Measurements from ENCODE around the gene RPL32. TPM values are rescaled to one million over a fixed set of nuclear protein-coding genes. Genes with fewer than 3 reads are reported as not detected.

Gene RPL32
- total RNA-seq, 1 experiment from 2014 or later, result 794 TPM

GRCh38 chr3:12831301-12831866 is 10.0 kb downstream of the RPL32 start:
- Histone ChIP-seq H3K9me3 (ENCODE audit: control insufficient read depth, insufficient read depth, low read depth, low read length) (no peaks in the 10 kb centered on the region), H3K27me3 (ENCODE audit: control insufficient read depth, insufficient read depth, low read length) (no peaks in the 10 kb centered on the region), H3K4me1 (ENCODE audit: control insufficient read depth, insufficient read depth, low read length) (no peaks in the 10 kb centered on the region), H3K4me3 (ENCODE audit: low read depth in 2 of 2, low read length in 2 of 2) (no peak overlapping the region), H3K36me3 (ENCODE audit: control insufficient read depth, insufficient read depth, low read length) (peaks cover 21% of the 10 kb centered on the region), H3K27ac (ENCODE audit: low read length) (no peak overlapping the region)
- peak; percentile 34 for ATAC-seq
- in situ Hi-C loops (cut with HindIII; ENCODE audit: low pct_unique_long_range_greater_than_20kb, low sequenced_read_pairs), result no loop called here
- no TSS peak for BruUV-seq (replicated peaks)
- POLR2A ChIA-PET, result no interaction called here
- intact Hi-C loops (cut with micrococcal nuclease; ENCODE audit: unreplicated experiment), result no loop called here
- no peak for TF ChIP-seq TCF7L2 (IDR thresholded peaks at IDR 0.05; ENCODE audit: low read depth, low read length)
- TF ChIP-seq, protein P1, sequence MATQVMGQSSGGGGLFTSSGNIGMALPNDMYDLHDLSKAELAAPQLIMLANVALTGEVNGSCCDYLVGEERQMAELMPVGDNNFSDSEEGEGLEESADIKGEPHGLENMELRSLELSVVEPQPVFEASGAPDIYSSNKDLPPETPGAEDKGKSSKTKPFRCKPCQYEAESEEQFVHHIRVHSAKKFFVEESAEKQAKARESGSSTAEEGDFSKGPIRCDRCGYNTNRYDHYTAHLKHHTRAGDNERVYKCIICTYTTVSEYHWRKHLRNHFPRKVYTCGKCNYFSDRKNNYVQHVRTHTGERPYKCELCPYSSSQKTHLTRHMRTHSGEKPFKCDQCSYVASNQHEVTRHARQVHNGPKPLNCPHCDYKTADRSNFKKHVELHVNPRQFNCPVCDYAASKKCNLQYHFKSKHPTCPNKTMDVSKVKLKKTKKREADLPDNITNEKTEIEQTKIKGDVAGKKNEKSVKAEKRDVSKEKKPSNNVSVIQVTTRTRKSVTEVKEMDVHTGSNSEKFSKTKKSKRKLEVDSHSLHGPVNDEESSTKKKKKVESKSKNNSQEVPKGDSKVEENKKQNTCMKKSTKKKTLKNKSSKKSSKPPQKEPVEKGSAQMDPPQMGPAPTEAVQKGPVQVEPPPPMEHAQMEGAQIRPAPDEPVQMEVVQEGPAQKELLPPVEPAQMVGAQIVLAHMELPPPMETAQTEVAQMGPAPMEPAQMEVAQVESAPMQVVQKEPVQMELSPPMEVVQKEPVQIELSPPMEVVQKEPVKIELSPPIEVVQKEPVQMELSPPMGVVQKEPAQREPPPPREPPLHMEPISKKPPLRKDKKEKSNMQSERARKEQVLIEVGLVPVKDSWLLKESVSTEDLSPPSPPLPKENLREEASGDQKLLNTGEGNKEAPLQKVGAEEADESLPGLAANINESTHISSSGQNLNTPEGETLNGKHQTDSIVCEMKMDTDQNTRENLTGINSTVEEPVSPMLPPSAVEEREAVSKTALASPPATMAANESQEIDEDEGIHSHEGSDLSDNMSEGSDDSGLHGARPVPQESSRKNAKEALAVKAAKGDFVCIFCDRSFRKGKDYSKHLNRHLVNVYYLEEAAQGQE (IDR thresholded peaks at IDR 0.05; ENCODE audit: insufficient read depth in 1 of 2, low read depth in 2 of 2, low read length in 1 of 2), result no peak
- no peak for TF ChIP-seq POLR2AphosphoS5 (IDR thresholded peaks at IDR 0.05; ENCODE audit: low read depth, low read length)
- TF ChIP-seq CTCF (IDR thresholded peaks at IDR 0.05), result no peak
- no peak for TF ChIP-seq SIN3A (IDR thresholded peaks at IDR 0.05; ENCODE audit: borderline replicate concordance, insufficient read depth, low read depth, low read length)
- no peak for DNase-seq (ENCODE audit: low read depth, low spot score)
- CTCF ChIA-PET, result interaction anchor here (0.7 kb wide), 1 partner anchor 21 kb away, joined by 4 read pairs; no protein-coding TSS in a partner anchor

DNA sequence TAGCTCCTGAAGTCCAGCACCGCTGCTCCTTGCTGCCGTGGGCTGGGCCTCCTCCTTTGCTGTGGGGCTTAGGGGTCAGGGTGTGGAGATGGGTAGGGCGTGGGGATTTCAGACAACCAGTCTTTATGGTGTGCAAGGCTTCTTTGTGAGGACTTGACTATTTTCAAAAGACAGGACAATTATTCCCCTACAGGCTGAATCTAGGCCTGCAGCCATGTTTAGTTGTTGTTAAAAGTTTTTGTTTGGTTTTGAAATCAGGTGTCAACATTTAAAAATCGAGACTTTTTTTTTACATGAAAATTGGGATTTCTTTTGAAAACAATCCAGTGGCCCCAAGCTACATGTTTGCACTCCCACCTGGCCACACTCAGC is 10.6 kb downstream of the RPL32 start:
- Histone ChIP-seq H3K36me3 (ENCODE audit: control insufficient read depth, insufficient read depth, low read length) (peaks cover 15% of the 10 kb centered on the region), H3K27me3 (ENCODE audit: control insufficient read depth, insufficient read depth, low read length) (no peaks in the 10 kb centered on the region), H3K4me1 (ENCODE audit: control insufficient read depth, insufficient read depth, low read length) (no peaks in the 10 kb centered on the region), H3K4me3 (ENCODE audit: low read depth in 2 of 2, low read length in 2 of 2) (no peak overlapping the region), H3K27ac (ENCODE audit: low read length) (no peak overlapping the region), H3K9me3 (ENCODE audit: control insufficient read depth, insufficient read depth, low read depth, low read length) (no peaks in the 10 kb centered on the region)
- POLR2A ChIA-PET, result interaction anchor here (0.5 kb wide), 1 partner anchor 193 kb away, joined by 3 read pairs; no protein-coding TSS in a partner anchor
- ATAC-seq (peak; percentile 25; the same call in 1 of the 2 replicates), DNase-seq (ENCODE audit: low read depth, low spot score) (no peak)
- no TSS peak for BruUV-seq (replicated peaks)
- TF ChIP-seq, protein P1 (IDR thresholded peaks at IDR 0.05; ENCODE audit: insufficient read depth in 1 of 2, low read depth in 2 of 2, low read length in 1 of 2), result no peak
- peak; percentile 26; the same call in 1 of the 2 replicates for TF ChIP-seq CTCF (IDR thresholded peaks at IDR 0.05)
- intact Hi-C loops (cut with micrococcal nuclease; ENCODE audit: unreplicated experiment) (no loop called here), in situ Hi-C loops (cut with HindIII; ENCODE audit: low pct_unique_long_range_greater_than_20kb, low sequenced_read_pairs) (no loop called here)
- CTCF ChIA-PET, result interaction anchor here (0.7 kb wide), 1 partner anchor 21 kb away, joined by 4 read pairs; no protein-coding TSS in a partner anchor

Measured in Panc1 (cell line).